Prostate gland (tissue), 2 donors: ENCODE data around the gene OPRM1. TPM values are rescaled to one million over a fixed set of nuclear protein-coding genes. Genes with fewer than 3 reads are reported as not detected.
"Not testable (repeated sequence)": the region's sequence is repeated elsewhere in the genome, so short reads cannot be mapped to it uniquely, and the experiment has no call there.

Experiments used
- DNase-seq: peaks from one replicate; pipeline ENCODE4 v3.0.0-alpha.2; 2019; ENCODE audit warnings: low spot score
- H3K27ac ChIP-seq, 2 donors: fragments of 200-600 bp; sonication (generic); 2 replicates each; pipeline ENCODE4 v1.5.1; 2017 to 2019
- H3K27me3 ChIP-seq: fragments of 200-600 bp; sonication (generic); replicated peaks from 2 replicates; pipeline ENCODE4 v1.5.1; 2019; ENCODE audit not compliant: insufficient read depth
- H3K36me3 ChIP-seq, 2 donors: fragments of 200-600 bp; sonication (generic); 1 replicate in 1 of 2; 2 replicates in 1 of 2; pipeline versions ENCODE4 v1.5.1 to v1.8.1; 2017 to 2019
- H3K4me1 ChIP-seq: fragments of 200-600 bp; sonication (generic); replicated peaks from 2 replicates; pipeline ENCODE4 v1.5.1; 2019
- H3K4me3 ChIP-seq, 2 donors: fragments of 200-600 bp; sonication (generic); 2 replicates each; pipeline ENCODE4 v1.5.1; 2017 to 2019
- H3K9me3 ChIP-seq: fragments of 200-600 bp; sonication (generic); 2 replicates; pipeline ENCODE4 v1.5.1; 2017
- CTCF ChIP-seq, 4 experiments: fragments of 200-600 bp in 2 of 4; fragments of 450-650 bp in 2 of 4; sonication (generic) in 2 of 4; IDR thresholded peaks; 1 replicate in 3 of 4; 2 replicates in 1 of 4; pipeline ENCODE4 v1.5.1; 2016 to 2019; ENCODE audit warnings: antibody characterized with exemption in 4 of 4, mild to moderate bottlenecking in 2 of 4, moderate library complexity in 2 of 4
- POLR2A ChIP-seq: fragments of 450-650 bp; IDR thresholded peaks from one replicate; pipeline ENCODE4 v1.6.1; 2016; ENCODE audit warnings: antibody characterized with exemption, mild to moderate bottlenecking
- POLR2AphosphoS5 ChIP-seq: sonication (generic); formaldehyde crosslinking; IDR thresholded peaks from one replicate; pipeline ENCODE4 v1.6.1; 2017; ENCODE audit warnings: antibody characterized with exemption
- WGBS: methylation state at CpG from one replicate; pipeline ENCODE4 v1.1.5; 2018; 5-methylcytosine and 5-hydroxymethylcytosine counted together
- intact Hi-C: fragments of 100-400 bp; cut with DNase I; formaldehyde crosslinking; loops from one replicate; pipeline ENCODE4 v1.14.2; 2022
- total RNA-seq, 2 donors: library from RNA; depleted of rRNA; stranded (reverse); fragments of >200 nt; gene quantifications; one replicate each; pipeline ENCODE4 v1.1.0, GENCODE V29; 2016

The OPRM1 gene
- total RNA-seq, 2 donors from 2014 or later = not detected

GRCh38 chr6:154166140-154166539, 127.1 kb downstream of the OPRM1 start:
- TF ChIP-seq POLR2AphosphoS5 = no peak
- TF ChIP-seq CTCF (IDR thresholded peaks at IDR 0.05) = no peak
- no peak for TF ChIP-seq POLR2A
- Histone ChIP-seq H3K4me3 (no peak overlapping the region), H3K9me3 (no peaks in the 10 kb centered on the region), H3K36me3 (no peaks in the 10 kb centered on the region), H3K4me1 (no peaks in the 10 kb centered on the region), H3K27ac (no peak overlapping the region), H3K27me3 (no peaks in the 10 kb centered on the region)
- WGBS = 89% methylated on average over 9 of the region's 9 CpGs
- intact Hi-C loops = no loop called here
- DNase-seq = no peak

- H3K9me3 ChIP-seq = no peaks in the 10 kb centered on the region
- WGBS = 64% methylated on average over 2 of the region's 2 CpGs
- no peak overlapping the region for H3K4me3 ChIP-seq
- TF ChIP-seq CTCF (IDR thresholded peaks at IDR 0.05) = no peak
- TF ChIP-seq POLR2AphosphoS5 = no peak
- no peak for TF ChIP-seq POLR2A
- intact Hi-C loops = no loop called here
- H3K27ac ChIP-seq = no peak overlapping the region
- H3K27me3 ChIP-seq = no peaks in the 10 kb centered on the region
- H3K4me1 ChIP-seq = no peaks in the 10 kb centered on the region
- DNase-seq = no peak
- no peaks in the 10 kb centered on the region for H3K36me3 ChIP-seq
Measured at GRCh38 chr6:154167126-154167525, 128.1 kb downstream of the OPRM1 start.

- 91% methylated on average over 5 of the region's 5 CpGs for WGBS
- no peaks in the 10 kb centered on the region for H3K27me3 ChIP-seq
- H3K9me3 ChIP-seq = no peaks in the 10 kb centered on the region
- no peaks in the 10 kb centered on the region for H3K4me1 ChIP-seq
- no peaks in the 10 kb centered on the region for H3K36me3 ChIP-seq
- intact Hi-C loops = no loop called here
- no peak overlapping the region for H3K27ac ChIP-seq
- no peak for TF ChIP-seq CTCF (IDR thresholded peaks at IDR 0.05)
- no peak for TF ChIP-seq POLR2A
- no peak for TF ChIP-seq POLR2AphosphoS5
- no peak overlapping the region for H3K4me3 ChIP-seq
- no peak for DNase-seq
Measured at GRCh38 chr6:154169193-154169847, 130.3 kb downstream of the OPRM1 start.

GRCh38 chr6:154170106-154170505, 131.1 kb downstream of the OPRM1 start:
- intact Hi-C loops = no loop called here
- TF ChIP-seq POLR2AphosphoS5 = no peak
- TF ChIP-seq CTCF (IDR thresholded peaks at IDR 0.05) = no peak
- no peak for TF ChIP-seq POLR2A
- Histone ChIP-seq H3K36me3 (no peaks in the 10 kb centered on the region), H3K9me3 (no peaks in the 10 kb centered on the region), H3K4me1 (no peaks in the 10 kb centered on the region), H3K27me3 (no peaks in the 10 kb centered on the region), H3K27ac (no peak overlapping the region), H3K4me3 (no peak overlapping the region)
- 68% methylated on average over 2 of the region's 2 CpGs for WGBS
- no peak for DNase-seq

- DNase-seq, H3K27ac ChIP-seq, H3K4me1 ChIP-seq, H3K36me3 ChIP-seq, H3K9me3 ChIP-seq, H3K27me3 ChIP-seq, intact Hi-C loops, H3K4me3 ChIP-seq: not testable (repeated sequence)
- 87% methylated on average over 5 of the region's 5 CpGs for WGBS
Measured at GRCh38 chr6:154172393-154172792, 133.4 kb downstream of the OPRM1 start.
